ENCODE measurements around the gene EFS. TPM values are rescaled to one million over a fixed set of nuclear protein-coding genes. Genes with fewer than 3 reads are reported as not detected.

EFS gene
- total and polyA plus RNA-seq, 8 donors, result 3.1 to 20.6 (median 6.2) TPM

GRCh38 chr14:23411563-23412525, 46.9 kb upstream of the EFS start:
- 72 to 77% (median 76%) methylated on average over 12 to 14 of the region's 14 CpGs for WGBS, 5 donors
- intact Hi-C loops (cut with DNase I; ENCODE audit: low total_unique reads), result no loop called here
- peaks cover 0 to 13% (median 0%) of the 10 kb centered on the region in 3 donors for H3K27me3 ChIP-seq
- H3K9me3 ChIP-seq, result no peaks in the 10 kb centered on the region
- no peak overlapping the region for H3K27ac ChIP-seq
- no peak overlapping the region for H3K4me3 ChIP-seq
- DNase-seq, result no peak
- no peaks in the 10 kb centered on the region for H3K4me1 ChIP-seq
- no peak for TF ChIP-seq EP300 (IDR thresholded peaks at IDR 0.05)
- no peak for TF ChIP-seq POLR2A (IDR thresholded peaks at IDR 0.05)
- TF ChIP-seq CTCF (IDR thresholded peaks at IDR 0.05), result no peak
- no peak for TF ChIP-seq POLR2AphosphoS5 (IDR thresholded peaks at IDR 0.05)
- H3K36me3 ChIP-seq, result no peaks in the 10 kb centered on the region

DNA sequence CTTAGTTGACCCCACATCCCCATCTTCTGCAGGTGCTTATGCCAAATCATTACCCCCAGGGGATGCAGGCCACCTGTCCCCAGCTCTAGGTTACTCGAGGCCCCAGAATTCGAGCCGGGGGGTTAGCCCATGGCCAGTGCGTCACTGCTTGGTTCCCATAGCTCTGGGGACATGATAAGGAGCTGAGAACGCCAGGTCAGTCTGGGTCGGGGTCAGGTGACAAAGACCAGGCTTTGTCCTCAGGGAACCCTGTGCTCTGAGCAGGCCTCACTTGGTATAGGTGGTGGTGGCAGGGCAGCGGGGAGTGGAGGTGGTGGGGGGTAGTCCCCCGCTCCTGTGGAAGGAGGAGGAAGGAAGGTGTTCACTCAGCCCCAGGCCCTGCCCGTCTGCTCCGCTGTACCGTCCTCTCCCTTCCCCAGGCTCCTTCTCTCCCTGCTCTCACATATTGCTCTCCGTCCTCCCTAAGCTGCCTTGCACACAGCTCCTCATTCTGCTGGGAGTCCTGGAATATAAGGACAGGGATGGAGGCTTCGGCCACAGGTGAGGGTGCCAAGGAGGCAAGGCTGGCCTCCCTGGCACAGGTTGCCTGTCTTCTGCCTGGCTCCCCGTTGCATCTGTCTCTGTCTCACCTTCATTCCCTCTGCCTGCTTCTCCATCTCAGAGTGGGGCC, 45.1 kb upstream of the EFS start:
- intact Hi-C loops (cut with DNase I; ENCODE audit: low total_unique reads), result no loop called here
- no peak overlapping the region for H3K27ac ChIP-seq
- TF ChIP-seq POLR2A (IDR thresholded peaks at IDR 0.05) (no peak), EP300 (IDR thresholded peaks at IDR 0.05) (no peak), CTCF (IDR thresholded peaks at IDR 0.05) (no peak), POLR2AphosphoS5 (IDR thresholded peaks at IDR 0.05) (no peak)
- no peaks in the 10 kb centered on the region for H3K36me3 ChIP-seq
- H3K4me3 ChIP-seq, result no peak overlapping the region
- no peaks in the 10 kb centered on the region for H3K9me3 ChIP-seq
- peaks cover 0 to 30% (median 2%) of the 10 kb centered on the region in 3 donors for H3K27me3 ChIP-seq
- no peaks in the 10 kb centered on the region for H3K4me1 ChIP-seq
- no peak for DNase-seq
- 72 to 82% (median 78%) methylated on average over 13 to 14 of the region's 14 CpGs for WGBS, 5 donors

DNA sequence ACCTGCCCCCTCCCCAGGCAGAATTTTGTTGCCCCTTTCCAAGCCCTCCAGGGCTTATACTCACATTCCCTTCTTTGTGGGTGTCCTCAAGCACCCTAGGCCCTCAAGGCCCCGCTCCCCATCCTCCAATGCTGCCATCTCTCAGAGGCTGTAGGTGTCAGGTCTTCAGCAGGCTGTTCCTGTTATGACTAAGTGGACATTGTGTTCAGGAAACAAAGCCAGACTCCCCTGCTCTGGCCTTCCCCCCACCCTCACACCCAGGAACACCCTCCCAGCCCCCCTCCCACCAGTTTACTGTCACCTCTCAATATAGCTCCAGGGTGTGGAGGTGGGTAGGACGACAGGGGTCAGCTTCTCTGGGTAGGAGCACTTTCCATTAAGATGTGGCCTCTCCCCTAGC, 44.5 kb upstream of the EFS start:
- WGBS, 5 donors, result 58 to 88% (median 66%) methylated on average over 2 of the region's 2 CpGs
- no peak for DNase-seq
- no peaks in the 10 kb centered on the region for H3K9me3 ChIP-seq
- intact Hi-C loops (cut with DNase I; ENCODE audit: low total_unique reads), result no loop called here
- TF ChIP-seq POLR2A (IDR thresholded peaks at IDR 0.05) (no peak), EP300 (IDR thresholded peaks at IDR 0.05) (no peak), POLR2AphosphoS5 (IDR thresholded peaks at IDR 0.05) (no peak), CTCF (IDR thresholded peaks at IDR 0.05) (no peak)
- no peaks in the 10 kb centered on the region for H3K4me1 ChIP-seq
- H3K27me3 ChIP-seq, result peaks cover 0 to 34% (median 8%) of the 10 kb centered on the region in 3 donors
- H3K36me3 ChIP-seq, result no peaks in the 10 kb centered on the region
- H3K27ac ChIP-seq, result no peak overlapping the region
- no peak overlapping the region for H3K4me3 ChIP-seq

- intact Hi-C loops (cut with DNase I; ENCODE audit: low total_unique reads), result no loop called here
- DNase-seq, result no peak
- TF ChIP-seq EP300 (IDR thresholded peaks at IDR 0.05) (no peak), CTCF (IDR thresholded peaks at IDR 0.05) (no peak), POLR2AphosphoS5 (IDR thresholded peaks at IDR 0.05) (no peak), POLR2A (IDR thresholded peaks at IDR 0.05) (no peak)
- Histone ChIP-seq H3K9me3 (no peaks in the 10 kb centered on the region), H3K4me3 (no peak overlapping the region), H3K36me3 (no peaks in the 10 kb centered on the region), H3K27ac (no peak overlapping the region), H3K4me1 (no peaks in the 10 kb centered on the region), H3K27me3 (peaks cover 0 to 46% (median 10%) of the 10 kb centered on the region in 3 donors)
- WGBS, 5 donors, result 37 to 56% (median 48%) methylated on average over 5 of the region's 5 CpGs
Measured at GRCh38 chr14:23408307-23408630, 43.3 kb upstream of the EFS start.
